K562 (cell line): Measurements from ENCODE around the gene UPF2. TPM values are rescaled to one million over a fixed set of nuclear protein-coding genes. Genes with fewer than 3 reads are reported as not detected.

ENCODE experiments used
- ATAC-seq: fragments of 200-7000 bp; cut with Tn5 transposase; 3 replicates; pipeline ENCODE4 v1.9.1; 2020; ENCODE audit warnings: moderate library complexity
- BruUV-seq: library from RNA; stranded (reverse); fragments of 400-500 nt; replicated peaks from 2 replicates; lab custom pipeline; 2021; lab: Mats Ljungman, UMichigan
- CTCF ChIA-PET: fragments of 300-600 bp; formaldehyde crosslinking; extraction: SDS; loops from one replicate; lab custom pipeline; 2021; ENCODE audit warnings: low intra/inter-chr PET ratio; lab: Yijun Ruan, JAX
- POLR2A ChIA-PET: fragments of 300-600, 350-650 bp; sonication (Branson Sonifier 250); formaldehyde crosslinking; extraction: SDS; loops from one replicate; lab custom pipeline; 2021; ENCODE audit warnings: antibody characterized with exemption, inconsistent platforms; lab: Yijun Ruan, JAX
- DNase-seq, 4 experiments: peaks; one replicate each; pipeline versions ENCODE4 v3.0.0 to v3.0.0-alpha.2; 2011 to 2018; ENCODE audit warnings: low spot score in 3 of 4, mixed read lengths in 3 of 4; ENCODE audit errors: extremely low read depth in 1 of 4
- FAIRE-seq: peaks from 2 replicates; lab custom pipeline; 2011; peaks lifted over from hg19 to GRCh38; lab: Jason Lieb, UNC
- H2AFZ ChIP-seq: 2 replicates; pipeline ENCODE4 v1.6.0; 2011; ENCODE audit warnings: low read depth, low read length, control low read depth, inconsistent platforms
- H3K27ac ChIP-seq: fragments of 200-600 bp; 3 replicates; pipeline ENCODE4 v1.8.0; 2011; ENCODE audit warnings: low read depth, mild to moderate bottlenecking, control low read depth, inconsistent platforms, low read length, moderate library complexity, mixed read lengths; ENCODE audit errors: extremely low read depth
- H3K27me3 ChIP-seq, 2 experiments: fragments of 300-600 bp in 1 of 2; 2 replicates in 1 of 2; 3 replicates in 1 of 2; pipeline versions ENCODE4 v1.6.0 to v1.8.0; 2011; ENCODE audit warnings: inconsistent platforms in 2 of 2, low read length in 2 of 2, mild to moderate bottlenecking in 1 of 2, mixed read lengths in 1 of 2, moderate library complexity in 1 of 2; ENCODE audit not compliant: control insufficient read depth in 2 of 2, insufficient read depth in 2 of 2
- H3K36me3 ChIP-seq: fragments of 300-600 bp; 3 replicates; pipeline ENCODE4 v1.8.0; 2011; ENCODE audit warnings: mild to moderate bottlenecking, low read length, inconsistent platforms; ENCODE audit not compliant: control insufficient read depth, insufficient read depth
- H3K4me1 ChIP-seq, 2 experiments: fragments of 200-600 bp in 1 of 2; replicated peaks in 1 of 2; 2 replicates in 1 of 2; 3 replicates in 1 of 2; pipeline versions ENCODE4 v1.5.1 to v1.8.0; 2011; ENCODE audit warnings: inconsistent platforms in 2 of 2, low read length in 2 of 2, mild to moderate bottlenecking in 1 of 2, mixed read lengths in 1 of 2, moderate library complexity in 1 of 2; ENCODE audit not compliant: control insufficient read depth in 2 of 2, insufficient read depth in 2 of 2
- H3K4me2 ChIP-seq: 2 replicates; pipeline ENCODE4 v1.6.1; 2011; ENCODE audit warnings: low read length, control low read depth, inconsistent platforms, mixed read lengths; ENCODE audit not compliant: insufficient read depth
- H3K4me3 ChIP-seq: fragments of 200-600 bp; sonication (generic), shearing (Covaris generic); 2 replicates; pipeline ENCODE4 v1.5.1; 2016; ENCODE audit warnings: control low read depth, inconsistent platforms
- H3K79me2 ChIP-seq: fragments of 200-600 bp; 3 replicates; pipeline ENCODE4 v1.8.0; 2011; ENCODE audit warnings: low read length, inconsistent platforms; ENCODE audit not compliant: control insufficient read depth, insufficient read depth
- H3K9ac ChIP-seq, 2 experiments: 2 replicates each; pipeline versions ENCODE4 v1.6.0 to v1.6.1; 2011; ENCODE audit warnings: low read depth in 2 of 2, low read length in 2 of 2, control low read depth in 1 of 2, inconsistent platforms in 1 of 2, mild to moderate bottlenecking in 1 of 2, mixed read lengths in 1 of 2; ENCODE audit not compliant: insufficient read depth in 1 of 2
- H3K9me1 ChIP-seq: one replicate; pipeline ENCODE4 v1.6.0; 2011; ENCODE audit warnings: inconsistent platforms, mild to moderate bottlenecking, low read length, moderate library complexity; ENCODE audit not compliant: control insufficient read depth, insufficient read depth
- H3K9me3 ChIP-seq: replicated peaks from 2 replicates; pipeline ENCODE4 v1.5.1; 2011; ENCODE audit warnings: low read depth, low read length, inconsistent platforms; ENCODE audit not compliant: control insufficient read depth, insufficient read depth
- H4K20me1 ChIP-seq: replicated peaks from 2 replicates; pipeline ENCODE4 v1.6.1; 2011; ENCODE audit warnings: low read length, inconsistent platforms, mixed read lengths; ENCODE audit not compliant: control insufficient read depth, insufficient read depth
- DLX4 ChIP-seq: fragments of 250-450 bp; sonication (Bioruptor Pico); IDR thresholded peaks from 2 replicates; pipeline ENCODE4 v1.6.1; 2021; ENCODE audit warnings: mild to moderate bottlenecking
- KAT8 ChIP-seq: fragments of 450-650 bp; IDR thresholded peaks from 2 replicates; pipeline ENCODE4 v1.6.1; 2016; ENCODE audit warnings: low read depth, mild to moderate bottlenecking
- MBD2 ChIP-seq: sonication (generic); IDR thresholded peaks from 2 replicates; pipeline ENCODE4 v1.6.1; 2016; ENCODE audit warnings: low read depth, borderline replicate concordance
- RBM22 ChIP-seq: fragments of 200-400 bp; formaldehyde crosslinking; IDR thresholded peaks from 2 replicates; pipeline ENCODE4 v1.6.1; 2018; ENCODE audit warnings: low read length, low read depth; ENCODE audit not compliant: poor library complexity, severe bottlenecking
- TCF15 ChIP-seq: fragments of 250-450 bp; sonication (Bioruptor Pico); IDR thresholded peaks from 2 replicates; pipeline ENCODE4 v1.8.0; 2022; ENCODE audit warnings: moderate library complexity, mild to moderate bottlenecking, inconsistent platforms
- U2AF2 ChIP-seq: fragments of 200-400 bp; formaldehyde crosslinking; optimal IDR thresholded peaks from 2 replicates; pipeline ENCODE3; 2017; ENCODE audit warnings: low read depth, mild to moderate bottlenecking, low read length
- WGBS: fragments of 100-300 bp; shearing (Covaris generic); methylation state at CpG from one replicate; pipeline ENCODE4 v1.1.6; 2016; ENCODE audit warnings: low coverage, mixed read lengths; ENCODE audit not compliant: insufficient coverage; ENCODE audit errors: missing lambda C conversion rate; 5-methylcytosine and 5-hydroxymethylcytosine counted together
- in situ Hi-C: fragments of 300-500 bp; cut with MboI; formaldehyde crosslinking; loops from 4 replicates; pipeline ENCODE4 v1.15.0; 2018; ENCODE audit warnings: inconsistent platforms, mixed read lengths
- intact Hi-C: fragments of 100-400 bp; cut with micrococcal nuclease; formaldehyde crosslinking; loops from 2 replicates; pipeline ENCODE4 v1.14.2; 2022
- polyA plus RNA-seq, 8 experiments: library from polyadenylated mRNA; depleted of rRNA in 4 of 8; stranded (reverse) in 5 of 8; unstranded in 3 of 8; fragments of >200 nt; fragmentation: Nextera tagmentation in 2 of 8; fragmentation: Illumina TruSeq in 1 of 8; extraction: Ambion mirVana in 2 of 8; extraction: Trizol in 1 of 8; gene quantifications; 2 replicates each; pipeline versions ENCODE4 v1.2.1 to v1.2.3, GENCODE V29; 2011 to 2014; ENCODE audit warnings: inconsistent platforms in 1 of 8, missing spikeins in 1 of 8
- total RNA-seq, 7 experiments: library from RNA; depleted of rRNA in 6 of 7; stranded (reverse); fragments of >200 nt in 6 of 7; fragmentation: Illumina TruSeq in 2 of 7; extraction: Trizol in 2 of 7; gene quantifications; 2 replicates each; pipeline versions ENCODE4 v1.2.1 to v1.2.3, GENCODE V29; 2011 to 2021; ENCODE audit warnings: low replicate concordance in 1 of 7
- TF ChIP-seq, protein P1 (sequence below), 2 experiments: fragments of 450-650 bp; IDR thresholded peaks; 2 replicates each; pipeline ENCODE4 v1.6.1; 2016; ENCODE audit warnings: mild to moderate bottlenecking in 2 of 2, borderline replicate concordance in 1 of 2, low read depth in 1 of 2, moderate library complexity in 1 of 2

Gene UPF2
- total and polyA plus RNA-seq, 9 of the 15 experiments (the other 6 are each of a cell fraction or from before 2014, with no cell fraction given), result 13.9 to 37.7 (median 23.7) TPM

GRCh38 chr10:11901833-11902475 lies 140.7 kb downstream of the UPF2 start:
- Histone ChIP-seq H3K79me2 (peaks cover 23% of the 10 kb centered on the region), H3K9me3 (no peaks in the 10 kb centered on the region), H3K4me1 (peaks cover 33 to 44% of the 10 kb centered on the region in 2 experiments), H3K27ac (peak overlapping the region; percentile 70), H3K9ac (peak overlapping the region; percentile 69 to 90), H2AFZ (peak overlapping the region; percentile 80), H3K4me2 (peak overlapping the region; percentile 77), H3K4me3 (peak overlapping the region; percentile 12; the same call in 1 of the 2 replicates), H4K20me1 (no peaks in the 10 kb centered on the region), H3K36me3 (no peaks in the 10 kb centered on the region), H3K9me1 (no peaks in the 10 kb centered on the region), H3K27me3 (no peaks in the 10 kb centered on the region)
- BruUV-seq, result no TSS peak
- POLR2A ChIA-PET, result interaction anchor here (1.1 to 1.6 kb wide), 2 partner anchors 11 to 15 kb away, joined by 4 to 7 read pairs; no protein-coding TSS in a partner anchor
- FAIRE-seq (peak; percentile 82), ATAC-seq (peak; percentile 52), DNase-seq (peak; percentile 62 to 80 (median 73))
- WGBS, result 21% methylated on average over 23 of the region's 23 CpGs
- in situ Hi-C loops (no loop called here), intact Hi-C loops (no loop called here)
- CTCF ChIA-PET, result no interaction called here
- TF ChIP-seq RBM22, result no peak
- TF ChIP-seq KAT8, result no peak
- TF ChIP-seq, protein P1, sequence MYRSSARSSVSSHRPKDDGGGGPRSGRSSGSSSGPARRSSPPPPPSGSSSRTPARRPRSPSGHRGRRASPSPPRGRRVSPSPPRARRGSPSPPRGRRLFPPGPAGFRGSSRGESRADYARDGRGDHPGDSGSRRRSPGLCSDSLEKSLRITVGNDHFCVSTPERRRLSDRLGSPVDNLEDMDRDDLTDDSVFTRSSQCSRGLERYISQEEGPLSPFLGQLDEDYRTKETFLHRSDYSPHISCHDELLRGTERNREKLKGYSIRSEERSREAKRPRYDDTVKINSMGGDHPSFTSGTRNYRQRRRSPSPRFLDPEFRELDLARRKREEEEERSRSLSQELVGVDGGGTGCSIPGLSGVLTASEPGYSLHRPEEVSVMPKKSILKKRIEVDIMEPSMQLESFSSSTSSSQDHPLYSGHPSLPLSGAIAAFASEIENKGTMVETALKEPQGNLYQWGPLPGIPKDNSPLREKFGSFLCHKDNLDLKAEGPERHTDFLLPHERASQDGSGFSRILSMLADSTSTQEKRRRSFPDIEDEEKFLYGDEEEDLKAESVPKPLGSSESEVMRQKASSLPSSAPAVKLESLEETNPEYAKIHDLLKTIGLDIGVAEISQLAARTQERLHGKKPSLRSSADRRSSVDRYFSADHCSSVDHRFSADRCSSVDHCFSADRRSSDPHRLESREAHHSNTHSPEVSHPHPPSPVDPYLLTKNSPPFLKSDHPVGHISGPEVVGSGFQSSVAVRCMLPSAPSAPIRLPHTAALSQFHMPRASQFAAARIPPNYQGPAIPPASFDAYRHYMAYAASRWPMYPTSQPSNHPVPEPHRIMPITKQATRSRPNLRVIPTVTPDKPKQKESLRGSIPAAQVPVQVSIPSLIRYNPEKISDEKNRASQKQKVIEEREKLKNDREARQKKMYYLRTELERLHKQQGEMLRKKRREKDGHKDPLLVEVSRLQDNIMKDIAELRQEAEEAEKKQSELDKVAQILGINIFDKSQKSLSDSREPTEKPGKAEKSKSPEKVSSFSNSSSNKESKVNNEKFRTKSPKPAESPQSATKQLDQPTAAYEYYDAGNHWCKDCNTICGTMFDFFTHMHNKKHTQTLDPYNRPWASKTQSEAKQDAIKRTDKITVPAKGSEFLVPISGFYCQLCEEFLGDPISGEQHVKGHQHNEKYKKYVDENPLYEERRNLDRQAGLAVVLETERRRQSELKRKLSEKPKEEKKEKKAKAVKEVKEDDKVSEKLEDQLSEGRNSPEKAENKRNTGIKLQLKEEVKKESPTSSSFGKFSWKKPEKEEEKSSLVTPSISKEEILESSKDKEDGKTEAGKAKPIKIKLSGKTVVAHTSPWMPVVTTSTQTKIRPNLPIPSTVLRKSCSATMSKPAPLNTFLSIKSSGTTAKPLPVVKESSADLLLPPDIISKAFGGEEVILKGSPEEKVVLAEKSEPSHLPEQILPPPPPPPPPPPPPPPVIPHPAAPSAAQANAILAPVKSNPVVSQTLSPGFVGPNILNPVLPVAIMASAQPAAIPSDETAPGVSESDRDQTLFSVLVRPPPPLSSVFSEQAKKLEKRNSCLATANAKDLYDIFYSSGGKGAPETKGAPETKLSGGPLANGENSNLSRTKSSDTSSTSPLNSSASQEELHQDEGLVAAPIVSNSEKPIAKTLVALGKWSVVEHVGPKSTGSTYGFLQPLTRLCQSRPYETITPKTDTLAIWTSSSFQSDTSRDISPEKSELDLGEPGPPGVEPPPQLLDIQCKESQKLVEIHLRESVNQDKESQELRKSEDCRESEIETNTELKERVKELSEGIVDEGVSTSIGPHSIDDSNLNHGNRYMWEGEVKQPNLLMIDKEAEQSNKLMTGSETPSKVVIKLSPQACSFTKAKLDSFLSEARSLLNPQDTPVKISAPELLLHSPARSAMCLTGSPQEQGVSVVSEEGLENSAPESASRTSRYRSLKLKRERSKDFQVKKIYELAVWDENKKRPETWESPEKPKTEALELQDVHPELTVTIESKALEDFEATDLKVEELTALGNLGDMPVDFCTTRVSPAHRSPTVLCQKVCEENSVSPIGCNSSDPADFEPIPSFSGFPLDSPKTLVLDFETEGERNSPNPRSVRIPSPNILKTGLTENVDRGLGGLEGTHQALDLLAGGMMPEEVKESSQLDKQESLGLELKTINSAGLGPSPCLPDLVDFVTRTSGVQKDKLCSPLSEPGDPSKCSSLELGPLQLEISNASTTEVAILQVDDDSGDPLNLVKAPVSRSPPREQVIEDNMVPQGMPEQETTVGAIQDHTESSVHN (IDR thresholded peaks at IDR 0.05; ENCODE audit: borderline replicate concordance in 1 of 2, low read depth in 1 of 2), result no peak
- TF ChIP-seq TCF15, result no peak
- TF ChIP-seq DLX4, result no peak
- TF ChIP-seq MBD2, result no peak
- no peak for TF ChIP-seq U2AF2
